Progenitor cell of endocrine pancreas (in vitro differentiated cells): Measurements from ENCODE around the gene TIPIN. TPM values are rescaled to one million over a fixed set of nuclear protein-coding genes. Genes with fewer than 3 reads are reported as not detected.

Experiments used
- DNase-seq: peaks from one replicate; pipeline ENCODE4 v3.0.0; 2021; ENCODE audit warnings: low spot score; ENCODE audit not compliant: unreplicated experiment
- H3K27ac Mint-ChIP-seq: 2 replicates; pipeline ENCODE4 v1.8.0; 2021; ENCODE audit warnings: mild to moderate bottlenecking, moderate library complexity, mixed read lengths
- H3K27me3 Mint-ChIP-seq: 2 replicates; pipeline ENCODE4 v1.8.0; 2021; ENCODE audit warnings: mixed read lengths
- H3K36me3 Mint-ChIP-seq: 2 replicates; pipeline ENCODE4 v1.8.0; 2022; ENCODE audit warnings: mixed read lengths; ENCODE audit not compliant: insufficient read depth
- H3K4me1 Mint-ChIP-seq: 2 replicates; pipeline ENCODE4 v1.8.0; 2021; ENCODE audit warnings: low read depth, mixed read lengths
- H3K4me3 Mint-ChIP-seq: 2 replicates; pipeline ENCODE4 v1.8.0; 2021; ENCODE audit warnings: low read depth, mild to moderate bottlenecking, moderate library complexity, mixed read lengths
- H3K9me3 Mint-ChIP-seq: 2 replicates; pipeline ENCODE4 v1.8.0; 2021; ENCODE audit warnings: low read depth, mixed read lengths
- total RNA-seq: library from RNA; stranded (reverse); gene quantifications from 2 replicates; pipeline ENCODE4 v1.2.1, GENCODE V29; 2021
- TF ChIP-seq, protein P1 (sequence below): fragments of 200-600 bp; sonication (generic); IDR thresholded peaks from one replicate; pipeline ENCODE4 v1.5.0; 2021; ENCODE audit warnings: antibody characterized with exemption, mild to moderate bottlenecking; ENCODE audit not compliant: unreplicated experiment

Gene TIPIN
- total RNA-seq, 1 donor from 2014 or later = 10.1 TPM

- Mint-ChIP-seq H3K27ac (no peak overlapping the region), H3K9me3 (no peaks in the 10 kb centered on the region), H3K4me1 (peaks cover 21% of the 10 kb centered on the region), H3K27me3 (no peaks in the 10 kb centered on the region), H3K36me3 (peaks cover 4% of the 10 kb centered on the region), H3K4me3 (no peak overlapping the region)
- TF ChIP-seq, protein P1, sequence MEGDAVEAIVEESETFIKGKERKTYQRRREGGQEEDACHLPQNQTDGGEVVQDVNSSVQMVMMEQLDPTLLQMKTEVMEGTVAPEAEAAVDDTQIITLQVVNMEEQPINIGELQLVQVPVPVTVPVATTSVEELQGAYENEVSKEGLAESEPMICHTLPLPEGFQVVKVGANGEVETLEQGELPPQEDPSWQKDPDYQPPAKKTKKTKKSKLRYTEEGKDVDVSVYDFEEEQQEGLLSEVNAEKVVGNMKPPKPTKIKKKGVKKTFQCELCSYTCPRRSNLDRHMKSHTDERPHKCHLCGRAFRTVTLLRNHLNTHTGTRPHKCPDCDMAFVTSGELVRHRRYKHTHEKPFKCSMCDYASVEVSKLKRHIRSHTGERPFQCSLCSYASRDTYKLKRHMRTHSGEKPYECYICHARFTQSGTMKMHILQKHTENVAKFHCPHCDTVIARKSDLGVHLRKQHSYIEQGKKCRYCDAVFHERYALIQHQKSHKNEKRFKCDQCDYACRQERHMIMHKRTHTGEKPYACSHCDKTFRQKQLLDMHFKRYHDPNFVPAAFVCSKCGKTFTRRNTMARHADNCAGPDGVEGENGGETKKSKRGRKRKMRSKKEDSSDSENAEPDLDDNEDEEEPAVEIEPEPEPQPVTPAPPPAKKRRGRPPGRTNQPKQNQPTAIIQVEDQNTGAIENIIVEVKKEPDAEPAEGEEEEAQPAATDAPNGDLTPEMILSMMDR = no peak
- no peak for DNase-seq
Measured at GRCh38 chr15:66403323-66403722, 46.8 kb upstream of the TIPIN start.

GRCh38 chr15:66402761-66403284 lies 46.3 kb upstream of the TIPIN start:
- Mint-ChIP-seq H3K27ac (no peak overlapping the region), H3K4me3 (no peak overlapping the region), H3K9me3 (no peaks in the 10 kb centered on the region), H3K27me3 (no peaks in the 10 kb centered on the region), H3K4me1 (peaks cover 21% of the 10 kb centered on the region), H3K36me3 (peaks cover 4% of the 10 kb centered on the region)
- no peak for DNase-seq
- TF ChIP-seq, protein P1 = no peak

GRCh38 chr15:66401130-66402021 lies 44.9 kb upstream of the TIPIN start:
- Mint-ChIP-seq H3K9me3 (no peaks in the 10 kb centered on the region), H3K36me3 (peaks cover 7% of the 10 kb centered on the region), H3K4me3 (no peak overlapping the region), H3K27me3 (no peaks in the 10 kb centered on the region), H3K4me1 (peaks cover 21% of the 10 kb centered on the region), H3K27ac (no peak overlapping the region)
- DNase-seq = no peak
- TF ChIP-seq, protein P1 = no peak

GRCh38 chr15:66400351-66400774 lies 43.9 kb upstream of the TIPIN start:
- peaks cover 7% of the 10 kb centered on the region for H3K36me3 Mint-ChIP-seq
- no peak for DNase-seq
- no peak overlapping the region for H3K4me3 Mint-ChIP-seq
- no peak overlapping the region for H3K27ac Mint-ChIP-seq
- TF ChIP-seq, protein P1 = no peak
- H3K4me1 Mint-ChIP-seq = peaks cover 18% of the 10 kb centered on the region
- no peaks in the 10 kb centered on the region for H3K9me3 Mint-ChIP-seq
- no peaks in the 10 kb centered on the region for H3K27me3 Mint-ChIP-seq

DNA sequence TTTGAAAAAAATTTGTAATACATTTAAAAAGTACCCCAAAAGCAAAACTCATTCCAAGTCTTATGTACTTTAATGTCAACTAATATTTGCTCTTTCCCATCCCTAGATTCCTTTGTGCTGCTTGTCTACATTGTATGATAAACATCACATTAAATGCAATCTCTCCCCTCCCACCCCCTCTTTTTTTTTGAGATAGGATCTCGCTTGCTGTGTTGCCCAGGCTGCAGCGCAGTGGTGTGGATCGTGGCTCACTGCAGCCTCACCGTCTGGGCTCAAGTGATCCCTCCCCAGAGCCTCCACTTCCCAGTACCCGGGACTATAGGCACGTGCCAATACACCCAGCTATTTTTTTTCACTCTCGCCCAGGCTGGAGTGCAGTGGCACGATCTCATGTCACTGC lies 42.8 kb upstream of the TIPIN start:
- no peaks in the 10 kb centered on the region for H3K9me3 Mint-ChIP-seq
- H3K27me3 Mint-ChIP-seq = no peaks in the 10 kb centered on the region
- TF ChIP-seq, protein P1 = no peak
- peaks cover 7% of the 10 kb centered on the region for H3K36me3 Mint-ChIP-seq
- H3K4me1 Mint-ChIP-seq = peaks cover 11% of the 10 kb centered on the region
- no peak for DNase-seq
- no peak overlapping the region for H3K27ac Mint-ChIP-seq
- no peak overlapping the region for H3K4me3 Mint-ChIP-seq
